Kasumi-1 (cell line): ENCODE results near the gene ADARB1.
A peak's percentile ranks its signal among the peaks of the same experiment; 100 is the strongest.
"Not testable (repeated sequence)": the region's sequence is repeated elsewhere in the genome, so short reads cannot be mapped to it uniquely, and the experiment has no call there.

Source experiments
- DNase-seq, 2 experiments: peaks; one replicate each; lab custom pipeline; 2025; lab: John Stamatoyannopoulos, UW

The ADARB1 gene

GRCh38 chr21:45135868-45136267 is 61.5 kb downstream of the ADARB1 start:
- no peak for DNase-seq

DNA sequence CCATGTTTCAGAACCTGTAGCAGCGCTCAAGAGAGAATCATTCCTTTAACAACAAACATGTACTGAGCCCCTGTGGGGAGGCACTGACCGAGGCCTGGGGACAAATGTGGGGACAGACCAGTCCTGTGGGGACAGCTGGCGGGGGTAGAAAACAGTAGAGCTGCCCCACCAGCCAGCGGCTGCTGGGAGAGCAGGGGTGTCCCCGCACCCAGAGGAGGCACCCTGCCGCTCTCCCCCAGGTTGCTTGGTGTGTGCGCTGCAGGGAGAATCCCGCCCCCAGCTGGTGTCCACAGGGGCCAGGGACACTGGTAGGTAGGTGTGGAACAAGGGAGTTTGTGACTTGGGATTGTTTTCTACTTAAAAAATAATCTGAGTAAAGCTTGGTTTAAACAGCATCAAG is 62.1 kb downstream of the ADARB1 start:
- DNase-seq = no peak

- DNase-seq = peak; percentile 70 to 85
Measured at GRCh38 chr21:45136927-45137611, 62.7 kb downstream of the ADARB1 start.

- DNase-seq = no peak
Measured at GRCh38 chr21:45137612-45137937, 63.2 kb downstream of the ADARB1 start.

DNA sequence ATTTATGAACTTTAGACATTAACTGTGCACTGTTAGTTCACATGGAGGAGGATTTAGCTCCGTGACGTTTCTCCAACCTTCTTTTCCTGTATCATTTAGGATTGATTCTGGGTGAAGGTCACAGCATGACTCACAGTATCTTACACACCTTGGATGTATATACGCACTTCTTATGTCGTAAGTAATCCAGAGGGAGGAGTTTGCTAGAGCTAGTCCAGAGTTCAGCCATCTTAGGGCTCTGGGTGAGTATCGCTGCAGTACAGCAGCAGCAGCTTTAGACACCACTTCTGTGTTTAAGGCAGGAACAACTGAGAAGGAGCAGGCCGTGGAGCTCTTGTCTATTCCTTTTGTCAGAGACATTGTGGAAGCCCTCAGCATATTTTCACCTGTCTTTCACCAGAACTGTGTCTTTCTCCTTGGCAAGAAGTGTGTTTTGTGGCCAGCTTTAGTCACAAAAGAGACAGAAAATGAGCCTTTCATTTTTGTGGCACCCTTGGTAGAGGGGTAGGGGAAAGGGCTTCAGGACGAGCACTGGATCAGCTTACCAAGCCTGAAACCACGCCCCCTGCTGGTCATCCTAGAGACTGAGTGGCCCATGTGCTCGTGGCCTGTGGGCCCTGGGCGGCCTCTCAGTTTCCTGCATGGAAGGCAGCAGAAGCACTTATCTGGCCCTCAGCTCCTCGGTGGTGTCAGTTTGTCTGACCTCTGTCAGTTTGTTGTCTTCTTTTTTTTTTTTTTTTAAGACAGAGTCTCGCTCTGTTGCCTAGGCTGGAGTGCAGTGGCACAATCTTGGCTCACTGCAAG is 64.0 kb downstream of the ADARB1 start:
- peak; percentile 70 to 78 for DNase-seq

DNA sequence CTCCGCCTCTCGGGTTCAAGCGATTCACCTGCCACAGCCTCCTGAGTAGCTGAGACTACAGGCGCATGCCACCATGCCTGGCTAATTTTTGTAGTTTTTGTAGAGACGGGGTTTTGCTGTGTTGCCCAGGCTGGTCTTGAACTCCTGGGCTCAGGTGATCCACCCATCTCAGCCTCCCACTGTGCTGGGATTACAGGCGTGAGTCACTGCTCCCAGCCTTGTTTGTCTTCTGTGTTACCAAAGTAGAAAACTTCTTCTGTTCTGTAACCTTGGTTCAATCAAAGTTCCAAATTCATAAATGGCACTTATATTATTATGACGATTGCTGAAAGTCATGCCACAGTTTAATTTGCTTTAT is 64.6 kb downstream of the ADARB1 start:
- DNase-seq = not testable (repeated sequence)

- no peak for DNase-seq
Measured at GRCh38 chr21:45139473-45139872, 65.1 kb downstream of the ADARB1 start.

- peak; percentile 91 to 94 for DNase-seq
Measured at GRCh38 chr21:45140346-45140940, 66.1 kb downstream of the ADARB1 start.

- not testable (repeated sequence) for DNase-seq
Measured at GRCh38 chr21:45140944-45141343, 66.6 kb downstream of the ADARB1 start.

DNA sequence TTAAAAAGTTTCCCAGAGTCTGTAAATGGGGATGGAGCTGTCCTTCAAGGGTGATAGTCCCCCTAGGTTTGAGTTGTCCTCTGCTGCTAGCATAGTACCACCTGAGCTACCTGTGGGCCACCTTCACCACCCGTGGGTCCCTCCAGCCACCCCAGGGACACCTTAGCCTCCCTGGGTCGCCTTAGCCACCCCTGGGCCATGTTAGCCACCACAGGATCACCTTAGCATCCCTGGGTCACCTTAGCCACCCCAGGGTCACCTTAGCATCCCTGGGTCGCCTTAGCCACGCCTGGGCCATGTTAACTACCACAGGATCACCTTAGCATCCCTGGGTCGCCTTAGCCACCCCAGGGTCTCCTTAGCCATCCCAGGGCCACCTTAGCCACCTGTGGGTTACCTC is 67.1 kb downstream of the ADARB1 start:
- no peak for DNase-seq

DNA sequence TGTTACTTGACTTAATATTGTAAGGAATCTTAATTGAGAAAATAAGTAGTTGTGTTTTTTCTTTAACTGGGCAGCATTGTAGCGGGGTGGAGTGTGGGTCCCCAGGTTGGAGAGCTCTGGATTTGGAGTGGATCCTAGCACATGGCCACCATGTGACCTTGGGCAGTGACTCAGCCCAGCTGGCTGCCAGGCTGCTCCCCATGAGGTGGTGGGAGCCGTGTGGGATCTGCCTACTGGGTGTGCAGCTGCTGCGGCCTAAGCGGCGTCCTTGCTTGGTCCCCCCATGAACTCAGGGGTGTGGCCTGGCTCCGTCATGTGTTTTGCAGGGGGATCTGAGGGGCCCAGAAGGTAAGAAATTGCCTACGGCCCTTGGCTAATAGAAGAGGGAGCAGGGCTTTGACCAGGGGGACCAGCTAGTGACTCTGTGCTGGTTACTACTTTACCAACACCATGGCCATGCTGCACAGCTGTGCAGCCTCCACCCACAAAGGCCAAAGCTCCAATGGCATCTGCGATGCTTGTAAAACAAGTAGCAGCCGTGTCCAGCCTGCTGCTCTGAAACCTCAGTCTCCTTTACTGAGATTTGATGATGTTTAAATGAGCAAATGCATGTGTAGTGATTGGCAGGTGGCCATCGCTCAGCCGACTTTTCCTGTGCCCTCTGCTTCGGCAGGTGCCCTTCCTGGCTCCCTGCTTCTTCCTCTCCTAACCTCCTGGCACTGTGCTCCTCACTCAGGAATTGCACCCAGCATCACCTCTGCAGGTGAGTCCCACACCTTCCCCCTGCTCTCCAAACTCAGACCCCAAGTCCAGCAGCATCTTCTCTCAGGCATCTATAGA is 68.3 kb downstream of the ADARB1 start:
- no peak for DNase-seq

GRCh38 chr21:45143855-45144254 is 69.5 kb downstream of the ADARB1 start:
- DNase-seq = no peak

- no peak for DNase-seq
Measured at GRCh38 chr21:45145146-45145545, 70.8 kb downstream of the ADARB1 start.

DNA sequence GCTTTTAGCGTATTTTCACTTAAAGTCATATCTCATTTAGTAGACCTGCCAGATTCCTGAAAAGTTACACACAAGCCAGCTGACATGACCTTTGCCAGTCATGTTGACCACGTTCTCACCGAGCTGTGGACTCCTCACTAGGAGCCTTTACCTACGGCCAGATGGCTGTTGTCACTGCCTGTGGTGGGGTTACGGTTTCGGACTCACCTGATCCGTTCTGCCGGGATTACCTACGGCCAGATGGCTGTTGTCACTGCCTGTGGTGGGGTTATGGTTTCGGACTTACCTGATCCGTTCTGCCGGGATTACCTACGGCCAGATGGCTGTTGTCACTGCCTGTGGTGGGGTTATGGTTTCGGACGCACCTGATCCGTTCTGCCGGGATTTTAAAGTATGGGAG is 71.5 kb downstream of the ADARB1 start:
- DNase-seq = not testable (repeated sequence)

DNA sequence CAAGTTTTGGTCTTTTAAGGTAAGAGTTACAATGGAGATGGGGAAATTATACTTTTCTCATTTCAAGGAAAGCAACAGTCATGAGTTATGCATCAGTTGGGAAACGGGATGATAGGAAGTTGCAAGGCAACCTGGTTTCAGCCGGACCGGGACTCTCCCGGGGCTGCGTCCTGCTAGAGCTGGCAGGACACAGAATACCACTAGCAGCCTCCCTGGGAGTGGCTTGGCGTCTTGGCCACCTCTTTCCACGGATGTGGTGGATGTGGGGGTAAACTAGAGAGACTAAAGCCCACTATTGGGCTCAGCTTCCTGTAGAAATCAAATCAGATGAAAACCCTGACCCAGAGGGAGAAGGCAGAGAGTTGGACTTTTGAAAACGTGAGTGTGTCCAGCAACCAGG is 71.9 kb downstream of the ADARB1 start:
- no peak for DNase-seq

GRCh38 chr21:45146801-45147200 is 72.4 kb downstream of the ADARB1 start:
- no peak for DNase-seq

GRCh38 chr21:45147473-45148315 is 73.3 kb downstream of the ADARB1 start:
- no peak for DNase-seq

DNA sequence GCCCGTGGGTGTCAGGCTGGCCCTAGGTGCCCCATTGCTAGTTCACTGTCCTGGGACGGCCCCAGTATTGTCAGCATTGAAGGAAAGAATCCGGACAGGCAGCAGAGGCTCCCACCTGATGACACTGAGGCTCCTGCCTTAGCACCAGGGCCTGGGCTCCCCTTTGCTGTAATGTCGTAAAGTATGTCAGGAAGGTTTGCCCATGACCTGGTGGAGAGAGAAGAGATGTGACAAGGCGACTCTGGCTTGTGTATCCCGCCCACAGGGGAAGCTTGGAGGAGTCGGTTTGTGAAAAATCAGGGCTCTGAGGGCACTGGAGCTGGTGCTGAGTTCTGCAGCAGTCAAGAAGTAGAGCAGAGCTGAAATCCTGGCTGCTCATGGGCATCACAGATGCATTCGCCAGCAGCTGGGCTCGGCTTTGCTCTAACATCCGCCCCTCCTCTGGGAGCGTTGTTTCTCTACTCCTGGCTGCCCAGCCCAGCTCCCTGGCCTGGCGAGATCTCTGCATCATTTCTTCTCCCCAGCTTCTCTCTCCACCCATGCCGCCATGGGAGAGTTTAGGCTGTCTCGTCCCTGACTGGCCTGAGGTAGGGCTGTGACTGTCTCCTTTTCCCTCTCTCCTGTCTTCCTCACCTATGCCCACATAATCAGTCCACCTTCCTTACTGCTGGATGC is 74.1 kb downstream of the ADARB1 start:
- no peak for DNase-seq

- no peak for DNase-seq
Measured at GRCh38 chr21:45149021-45149420, 74.6 kb downstream of the ADARB1 start.

DNA sequence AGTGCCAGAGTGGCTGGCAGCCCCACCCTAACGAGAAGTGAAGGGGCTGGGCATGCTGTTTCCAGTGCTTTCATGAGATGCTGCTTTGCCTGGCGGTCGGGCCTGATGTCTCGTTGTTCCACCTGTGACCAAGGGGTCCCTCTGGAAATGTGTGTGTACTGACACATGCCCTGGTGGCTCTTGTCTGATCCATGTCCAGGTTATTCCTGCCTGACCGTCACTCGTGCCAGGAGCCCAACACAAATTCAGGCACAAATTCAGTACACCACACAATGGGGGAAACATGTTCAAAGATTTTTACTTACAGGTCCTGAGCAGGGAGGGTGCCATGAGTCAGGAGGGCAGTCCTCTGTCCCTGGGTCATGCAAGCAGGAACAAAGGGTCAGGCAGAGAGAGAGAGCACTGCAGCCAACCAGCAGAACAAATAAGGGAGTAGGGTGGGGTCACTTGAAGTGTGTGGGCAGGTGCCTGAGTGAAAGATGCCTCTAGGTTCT is 76.3 kb downstream of the ADARB1 start:
- DNase-seq = no peak
